ENCODE measurements around the gene ANXA2. TPM values are rescaled to one million over a fixed set of nuclear protein-coding genes. Genes with fewer than 3 reads are reported as not detected.

Gene ANXA2
- total and polyA plus RNA-seq, 2 experiments from 2014 or later = 202 to 225 TPM

- TF ChIP-seq CTCF (conservative IDR thresholded peaks at IDR 0.05; ENCODE audit: low read depth in 2 of 2) = no peak
Measured at GRCh38 chr15:60363087-60363549, 34.7 kb downstream of the ANXA2 start (continued).

GRCh38 chr15:60362321-60363086, 35.3 kb downstream of the ANXA2 start:
- H2AFZ ChIP-seq = no peak overlapping the region
- no peak for DNase-seq (ENCODE audit: low spot score)
- no peak overlapping the region for H3K27ac ChIP-seq (ENCODE audit: low read depth)
- Mint-ChIP-seq H3K9me3 (peaks cover 10% of the 10 kb centered on the region), H3K27me3 (ENCODE audit: insufficient read depth, low read depth, poor library complexity) (peaks cover 3% of the 10 kb centered on the region), H3K27ac (no peak overlapping the region; the same call in 1 of the 2 replicates), H3K36me3 (ENCODE audit: low read depth) (peaks cover 9% of the 10 kb centered on the region), H3K4me3 (no peak overlapping the region), H3K4me1 (no peaks in the 10 kb centered on the region)
- H3K9me2 ChIP-seq (ENCODE audit: insufficient read depth) = no peaks in the 10 kb centered on the region
- no peaks in the 10 kb centered on the region for H3K4me1 ChIP-seq (ENCODE audit: insufficient read depth)
- peaks cover 3% of the 10 kb centered on the region; the same call in 1 of the 2 replicates for H4K20me1 ChIP-seq (replicated peaks; ENCODE audit: insufficient read depth)
- no peaks in the 10 kb centered on the region for H3K79me2 ChIP-seq (replicated peaks; ENCODE audit: insufficient read depth)
- no peak overlapping the region for H3K4me2 ChIP-seq
- H3K36me3 ChIP-seq (ENCODE audit: insufficient read depth) = peaks cover 9% of the 10 kb centered on the region; the same call in 1 of the 2 replicates
- no peaks in the 10 kb centered on the region; the same call in 1 of the 2 replicates for H3F3A ChIP-seq (replicated peaks; ENCODE audit: low read depth)
- no peak overlapping the region for H3K4me3 ChIP-seq
- ATAC-seq = no peak
- H3K27me3 ChIP-seq (ENCODE audit: insufficient read depth) = no peaks in the 10 kb centered on the region
- TF ChIP-seq ZNF331 (CRISPR knock-in tag; IDR thresholded peaks at IDR 0.05; ENCODE audit: low read depth) (no peak), EZH2phosphoT487 (IDR thresholded peaks at IDR 0.05; ENCODE audit: unreplicated experiment) (no peak), NANOG (IDR thresholded peaks at IDR 0.05; ENCODE audit: borderline replicate concordance) (no peak), CREB1 (CRISPR knock-in tag; IDR thresholded peaks at IDR 0.05; ENCODE audit: low read depth) (no peak), POLR2AphosphoS5 (IDR thresholded peaks at IDR 0.05; ENCODE audit: low read depth) (no peak)
- TF ChIP-seq, protein P1, sequence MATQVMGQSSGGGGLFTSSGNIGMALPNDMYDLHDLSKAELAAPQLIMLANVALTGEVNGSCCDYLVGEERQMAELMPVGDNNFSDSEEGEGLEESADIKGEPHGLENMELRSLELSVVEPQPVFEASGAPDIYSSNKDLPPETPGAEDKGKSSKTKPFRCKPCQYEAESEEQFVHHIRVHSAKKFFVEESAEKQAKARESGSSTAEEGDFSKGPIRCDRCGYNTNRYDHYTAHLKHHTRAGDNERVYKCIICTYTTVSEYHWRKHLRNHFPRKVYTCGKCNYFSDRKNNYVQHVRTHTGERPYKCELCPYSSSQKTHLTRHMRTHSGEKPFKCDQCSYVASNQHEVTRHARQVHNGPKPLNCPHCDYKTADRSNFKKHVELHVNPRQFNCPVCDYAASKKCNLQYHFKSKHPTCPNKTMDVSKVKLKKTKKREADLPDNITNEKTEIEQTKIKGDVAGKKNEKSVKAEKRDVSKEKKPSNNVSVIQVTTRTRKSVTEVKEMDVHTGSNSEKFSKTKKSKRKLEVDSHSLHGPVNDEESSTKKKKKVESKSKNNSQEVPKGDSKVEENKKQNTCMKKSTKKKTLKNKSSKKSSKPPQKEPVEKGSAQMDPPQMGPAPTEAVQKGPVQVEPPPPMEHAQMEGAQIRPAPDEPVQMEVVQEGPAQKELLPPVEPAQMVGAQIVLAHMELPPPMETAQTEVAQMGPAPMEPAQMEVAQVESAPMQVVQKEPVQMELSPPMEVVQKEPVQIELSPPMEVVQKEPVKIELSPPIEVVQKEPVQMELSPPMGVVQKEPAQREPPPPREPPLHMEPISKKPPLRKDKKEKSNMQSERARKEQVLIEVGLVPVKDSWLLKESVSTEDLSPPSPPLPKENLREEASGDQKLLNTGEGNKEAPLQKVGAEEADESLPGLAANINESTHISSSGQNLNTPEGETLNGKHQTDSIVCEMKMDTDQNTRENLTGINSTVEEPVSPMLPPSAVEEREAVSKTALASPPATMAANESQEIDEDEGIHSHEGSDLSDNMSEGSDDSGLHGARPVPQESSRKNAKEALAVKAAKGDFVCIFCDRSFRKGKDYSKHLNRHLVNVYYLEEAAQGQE (IDR thresholded peaks at IDR 0.05; ENCODE audit: unreplicated experiment) = no peak
- TF ChIP-seq, protein P2, sequence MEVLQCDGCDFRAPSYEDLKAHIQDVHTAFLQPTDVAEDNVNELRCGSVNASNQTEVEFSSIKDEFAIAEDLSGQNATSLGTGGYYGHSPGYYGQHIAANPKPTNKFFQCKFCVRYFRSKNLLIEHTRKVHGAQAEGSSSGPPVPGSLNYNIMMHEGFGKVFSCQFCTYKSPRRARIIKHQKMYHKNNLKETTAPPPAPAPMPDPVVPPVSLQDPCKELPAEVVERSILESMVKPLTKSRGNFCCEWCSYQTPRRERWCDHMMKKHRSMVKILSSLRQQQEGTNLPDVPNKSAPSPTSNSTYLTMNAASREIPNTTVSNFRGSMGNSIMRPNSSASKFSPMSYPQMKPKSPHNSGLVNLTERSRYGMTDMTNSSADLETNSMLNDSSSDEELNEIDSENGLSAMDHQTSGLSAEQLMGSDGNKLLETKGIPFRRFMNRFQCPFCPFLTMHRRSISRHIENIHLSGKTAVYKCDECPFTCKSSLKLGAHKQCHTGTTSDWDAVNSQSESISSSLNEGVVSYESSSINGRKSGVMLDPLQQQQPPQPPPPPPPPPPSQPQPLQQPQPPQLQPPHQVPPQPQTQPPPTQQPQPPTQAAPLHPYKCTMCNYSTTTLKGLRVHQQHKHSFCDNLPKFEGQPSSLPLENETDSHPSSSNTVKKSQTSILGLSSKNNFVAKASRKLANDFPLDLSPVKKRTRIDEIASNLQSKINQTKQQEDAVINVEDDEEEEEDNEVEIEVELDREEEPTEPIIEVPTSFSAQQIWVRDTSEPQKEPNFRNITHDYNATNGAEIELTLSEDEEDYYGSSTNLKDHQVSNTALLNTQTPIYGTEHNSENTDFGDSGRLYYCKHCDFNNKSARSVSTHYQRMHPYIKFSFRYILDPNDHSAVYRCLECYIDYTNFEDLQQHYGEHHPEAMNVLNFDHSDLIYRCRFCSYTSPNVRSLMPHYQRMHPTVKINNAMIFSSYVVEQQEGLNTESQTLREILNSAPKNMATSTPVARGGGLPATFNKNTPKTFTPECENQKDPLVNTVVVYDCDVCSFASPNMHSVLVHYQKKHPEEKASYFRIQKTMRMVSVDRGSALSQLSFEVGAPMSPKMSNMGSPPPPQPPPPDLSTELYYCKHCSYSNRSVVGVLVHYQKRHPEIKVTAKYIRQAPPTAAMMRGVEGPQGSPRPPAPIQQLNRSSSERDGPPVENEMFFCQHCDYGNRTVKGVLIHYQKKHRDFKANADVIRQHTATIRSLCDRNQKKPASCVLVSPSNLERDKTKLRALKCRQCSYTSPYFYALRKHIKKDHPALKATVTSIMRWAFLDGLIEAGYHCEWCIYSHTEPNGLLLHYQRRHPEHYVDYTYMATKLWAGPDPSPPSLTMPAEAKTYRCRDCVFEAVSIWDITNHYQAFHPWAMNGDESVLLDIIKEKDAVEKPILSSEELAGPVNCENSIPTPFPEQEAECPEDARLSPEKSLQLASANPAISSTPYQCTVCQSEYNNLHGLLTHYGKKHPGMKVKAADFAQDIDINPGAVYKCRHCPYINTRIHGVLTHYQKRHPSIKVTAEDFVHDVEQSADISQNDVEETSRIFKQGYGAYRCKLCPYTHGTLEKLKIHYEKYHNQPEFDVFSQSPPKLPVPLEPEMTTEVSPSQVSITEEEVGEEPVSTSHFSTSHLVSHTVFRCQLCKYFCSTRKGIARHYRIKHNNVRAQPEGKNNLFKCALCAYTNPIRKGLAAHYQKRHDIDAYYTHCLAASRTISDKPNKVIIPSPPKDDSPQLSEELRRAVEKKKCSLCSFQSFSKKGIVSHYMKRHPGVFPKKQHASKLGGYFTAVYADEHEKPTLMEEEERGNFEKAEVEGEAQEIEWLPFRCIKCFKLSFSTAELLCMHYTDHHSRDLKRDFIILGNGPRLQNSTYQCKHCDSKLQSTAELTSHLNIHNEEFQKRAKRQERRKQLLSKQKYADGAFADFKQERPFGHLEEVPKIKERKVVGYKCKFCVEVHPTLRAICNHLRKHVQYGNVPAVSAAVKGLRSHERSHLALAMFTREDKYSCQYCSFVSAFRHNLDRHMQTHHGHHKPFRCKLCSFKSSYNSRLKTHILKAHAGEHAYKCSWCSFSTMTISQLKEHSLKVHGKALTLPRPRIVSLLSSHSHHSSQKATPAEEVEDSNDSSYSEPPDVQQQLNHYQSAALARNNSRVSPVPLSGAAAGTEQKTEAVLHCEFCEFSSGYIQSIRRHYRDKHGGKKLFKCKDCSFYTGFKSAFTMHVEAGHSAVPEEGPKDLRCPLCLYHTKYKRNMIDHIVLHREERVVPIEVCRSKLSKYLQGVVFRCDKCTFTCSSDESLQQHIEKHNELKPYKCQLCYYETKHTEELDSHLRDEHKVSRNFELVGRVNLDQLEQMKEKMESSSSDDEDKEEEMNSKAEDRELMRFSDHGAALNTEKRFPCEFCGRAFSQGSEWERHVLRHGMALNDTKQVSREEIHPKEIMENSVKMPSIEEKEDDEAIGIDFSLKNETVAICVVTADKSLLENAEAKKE (CRISPR knock-in tag; IDR thresholded peaks at IDR 0.05) = no peak
- TF ChIP-seq, protein P3, sequence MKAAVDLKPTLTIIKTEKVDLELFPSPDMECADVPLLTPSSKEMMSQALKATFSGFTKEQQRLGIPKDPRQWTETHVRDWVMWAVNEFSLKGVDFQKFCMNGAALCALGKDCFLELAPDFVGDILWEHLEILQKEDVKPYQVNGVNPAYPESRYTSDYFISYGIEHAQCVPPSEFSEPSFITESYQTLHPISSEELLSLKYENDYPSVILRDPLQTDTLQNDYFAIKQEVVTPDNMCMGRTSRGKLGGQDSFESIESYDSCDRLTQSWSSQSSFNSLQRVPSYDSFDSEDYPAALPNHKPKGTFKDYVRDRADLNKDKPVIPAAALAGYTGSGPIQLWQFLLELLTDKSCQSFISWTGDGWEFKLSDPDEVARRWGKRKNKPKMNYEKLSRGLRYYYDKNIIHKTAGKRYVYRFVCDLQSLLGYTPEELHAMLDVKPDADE (IDR thresholded peaks at IDR 0.05) = no peak

Measured in GM23338 (cell line).